Measurements from ENCODE around the gene AUTS2.

GRCh38 chr7:70240873-70241272 is 642.6 kb downstream of the AUTS2 start:
- TF ChIP-seq EZH2phosphoT487 (IDR thresholded peaks at IDR 0.05; ENCODE audit: borderline replicate concordance), result no peak
- no peak for TF ChIP-seq CTCF (conservative IDR thresholded peaks at IDR 0.05; ENCODE audit: low read length)
